Measurements from ENCODE around the gene MRPL44.

GRCh38 chr2:223941579-223942277 lies 15.5 kb upstream of the MRPL44 start:
- TF ChIP-seq CBX5 (CRISPR knock-in tag; IDR thresholded peaks at IDR 0.05; ENCODE audit: borderline replicate concordance) (no peak), ZNF367 (CRISPR knock-in tag; IDR thresholded peaks at IDR 0.05; ENCODE audit: borderline replicate concordance) (no peak), POLR2AphosphoS5 (IDR thresholded peaks at IDR 0.05; ENCODE audit: low read depth, low read length) (no peak), CTCF (CRISPR knock-in tag; IDR thresholded peaks at IDR 0.05) (no peak), HMGXB3 (CRISPR knock-in tag; IDR thresholded peaks at IDR 0.05; ENCODE audit: borderline replicate concordance) (no peak), ZNF138 (CRISPR knock-in tag; IDR thresholded peaks at IDR 0.05; ENCODE audit: low read depth) (no peak), EP300 (IDR thresholded peaks at IDR 0.05; ENCODE audit: low read depth in 2 of 2, low read length in 2 of 2) (no peak), EP300 (CRISPR knock-in tag; IDR thresholded peaks at IDR 0.05; ENCODE audit: borderline replicate concordance) (no peak), FOXP4 (CRISPR knock-in tag; IDR thresholded peaks at IDR 0.05) (no peak), RFX5 (IDR thresholded peaks at IDR 0.05; ENCODE audit: low read depth, low read length) (no peak)

All from HepG2 (cell line).